ENCODE results near the gene NPIPB8. TPM values are rescaled to one million over a fixed set of nuclear protein-coding genes. Genes with fewer than 3 reads are reported as not detected.
A peak's percentile ranks its signal among the peaks of the same experiment; 100 is the strongest.
"Not testable (repeated sequence)": the region's sequence is repeated elsewhere in the genome, so short reads cannot be mapped to it uniquely, and the experiment has no call there.

Gene NPIPB8
- total and polyA plus RNA-seq, 9 donors = 0.06 to 1.4 (median 0.57) TPM; not detected in 1

DNA sequence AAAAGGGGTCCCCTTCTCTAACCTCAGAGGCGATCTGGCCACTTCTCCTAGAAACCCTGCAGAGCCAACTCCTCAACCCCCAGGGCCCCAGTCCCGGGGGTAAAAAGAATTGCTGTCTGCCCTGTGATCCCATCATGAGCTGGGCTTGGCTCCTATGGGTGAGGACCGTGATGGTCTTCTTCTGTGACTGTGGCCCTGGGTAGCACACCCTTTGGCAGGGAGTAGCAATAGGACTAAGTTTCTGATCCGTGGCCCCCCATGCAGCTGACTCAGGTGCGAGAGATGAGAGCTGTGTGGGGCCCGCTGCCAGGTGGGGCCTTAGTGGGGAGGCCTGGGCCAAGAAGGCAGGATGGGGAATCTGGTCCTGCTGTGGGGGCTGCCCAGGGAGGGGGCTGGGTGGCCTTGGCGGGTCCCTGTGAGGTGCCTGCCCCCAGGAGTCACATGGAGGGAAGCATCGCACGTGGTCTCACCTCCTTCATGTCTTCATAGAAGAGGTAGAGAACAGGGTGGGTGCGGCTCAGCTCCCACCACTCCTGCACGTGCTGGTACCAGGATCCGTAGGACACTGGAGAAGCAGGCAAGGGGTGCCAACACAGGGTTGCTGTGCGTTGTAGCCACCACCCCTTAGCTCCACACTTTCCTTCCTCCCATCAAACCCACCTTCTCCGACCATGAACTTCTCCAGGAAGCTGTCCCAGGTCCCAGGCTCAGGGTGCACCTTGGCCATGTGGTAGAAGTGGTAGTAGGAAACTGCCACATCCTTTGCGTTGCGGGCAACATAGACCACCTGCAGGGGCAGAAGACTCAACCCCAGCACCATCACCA, 31.4 kb upstream of the NPIPB8 start:
- H3K9me3 ChIP-seq (replicated peaks; ENCODE audit: control insufficient read depth, low read depth, low read length) = no peaks in the 10 kb centered on the region
- H3K27me3 ChIP-seq (ENCODE audit: control insufficient read depth, insufficient read depth, low read length) = no peaks in the 10 kb centered on the region
- H3K36me3 ChIP-seq (ENCODE audit: control insufficient read depth, insufficient read depth, low read length) = no peaks in the 10 kb centered on the region
- H3K4me1 ChIP-seq (ENCODE audit: control insufficient read depth, insufficient read depth, low read length) = peaks cover 15% of the 10 kb centered on the region
- no peak overlapping the region for H3K27ac ChIP-seq (ENCODE audit: low read length)
- DNase-seq = no peak
- 65% methylated on average over 5 of the region's 16 CpGs for WGBS (ENCODE audit: insufficient coverage)
- H3K4me3 ChIP-seq (ENCODE audit: low read length) = no peak overlapping the region

DNA sequence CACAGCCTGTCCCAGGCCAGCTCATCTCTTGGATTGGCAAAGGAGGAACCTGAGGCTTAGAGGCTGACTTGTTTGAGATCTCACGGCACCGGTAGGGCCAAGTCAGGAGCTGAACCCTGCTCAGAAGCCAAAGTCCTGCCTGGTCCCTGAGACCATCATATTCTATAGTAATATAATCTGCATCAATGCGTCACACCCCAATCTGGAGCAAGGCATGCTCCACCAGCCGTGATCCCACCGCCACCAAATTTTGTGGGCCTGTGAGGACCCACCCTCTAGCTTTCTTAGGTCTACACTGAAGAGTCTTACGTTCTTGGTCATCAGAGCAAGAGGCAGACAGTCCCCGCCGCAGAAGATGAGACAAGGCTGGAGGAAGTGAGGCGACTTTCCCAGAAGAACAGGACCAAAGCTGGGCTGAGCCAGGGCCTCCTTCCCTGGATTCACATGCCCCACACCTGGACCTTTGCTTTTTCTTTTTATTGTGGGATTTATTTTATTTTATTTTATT, 30.7 kb upstream of the NPIPB8 start:
- Histone ChIP-seq H3K9me3 (replicated peaks; ENCODE audit: control insufficient read depth, low read depth, low read length) (no peaks in the 10 kb centered on the region), H3K27ac (ENCODE audit: low read length) (no peak overlapping the region), H3K4me3 (ENCODE audit: low read length) (no peak overlapping the region), H3K4me1 (ENCODE audit: control insufficient read depth, insufficient read depth, low read length) (peaks cover 15% of the 10 kb centered on the region), H3K36me3 (ENCODE audit: control insufficient read depth, insufficient read depth, low read length) (no peaks in the 10 kb centered on the region), H3K27me3 (ENCODE audit: control insufficient read depth, insufficient read depth, low read length) (no peaks in the 10 kb centered on the region)
- DNase-seq = no peak
- 98% methylated on average over 6 of the region's 9 CpGs for WGBS (ENCODE audit: insufficient coverage)

DNA sequence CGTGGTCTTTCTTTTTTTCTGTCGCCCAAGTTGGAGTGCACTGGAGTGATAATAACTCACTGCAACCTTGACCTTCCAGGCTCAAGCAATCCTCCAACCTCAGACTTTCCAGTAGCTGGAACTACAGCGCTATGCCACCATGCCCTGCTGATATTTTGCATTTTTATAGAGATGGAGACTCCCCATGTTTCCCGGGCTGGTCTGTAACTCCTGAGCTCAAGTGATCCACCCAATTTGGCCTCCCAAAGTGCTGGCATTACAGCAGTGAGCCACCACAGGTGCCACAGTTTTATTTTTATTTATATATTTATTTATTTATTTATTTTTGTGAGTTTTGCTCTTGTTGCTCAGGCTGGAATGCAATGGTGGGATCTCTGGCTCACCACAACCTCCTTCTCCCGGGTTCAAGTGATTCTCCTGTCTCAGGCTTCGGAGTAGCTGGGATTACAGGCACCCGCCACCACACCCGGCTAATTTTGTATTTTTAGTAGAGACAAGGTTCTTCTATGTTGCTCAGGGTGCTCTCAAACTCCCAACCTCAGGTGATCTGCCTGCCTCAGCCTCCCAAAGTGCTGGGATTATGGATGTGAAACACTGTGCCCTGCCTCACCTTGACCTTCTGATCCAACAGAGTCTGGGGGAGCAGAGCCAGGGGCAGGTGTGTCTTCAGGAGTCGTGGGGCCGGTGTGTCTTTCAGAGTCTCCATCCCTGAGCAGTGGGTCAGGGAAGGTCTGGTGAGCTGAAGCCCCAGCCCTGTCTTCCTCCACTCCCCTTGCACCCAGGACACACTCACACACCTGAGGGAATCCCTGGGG, 30.0 kb upstream of the NPIPB8 start:
- not testable (repeated sequence) for DNase-seq; H3K27ac ChIP-seq (ENCODE audit: low read length); H3K36me3 ChIP-seq (ENCODE audit: control insufficient read depth, insufficient read depth, low read length); H3K27me3 ChIP-seq (ENCODE audit: control insufficient read depth, insufficient read depth, low read length); H3K4me3 ChIP-seq (ENCODE audit: low read length); H3K9me3 ChIP-seq (replicated peaks; ENCODE audit: control insufficient read depth, low read depth, low read length)
- WGBS (ENCODE audit: insufficient coverage) = no CpG with 5 or more reads among the region's 10 CpGs
- peaks cover 15% of the 10 kb centered on the region for H3K4me1 ChIP-seq (ENCODE audit: control insufficient read depth, insufficient read depth, low read length)

DNA sequence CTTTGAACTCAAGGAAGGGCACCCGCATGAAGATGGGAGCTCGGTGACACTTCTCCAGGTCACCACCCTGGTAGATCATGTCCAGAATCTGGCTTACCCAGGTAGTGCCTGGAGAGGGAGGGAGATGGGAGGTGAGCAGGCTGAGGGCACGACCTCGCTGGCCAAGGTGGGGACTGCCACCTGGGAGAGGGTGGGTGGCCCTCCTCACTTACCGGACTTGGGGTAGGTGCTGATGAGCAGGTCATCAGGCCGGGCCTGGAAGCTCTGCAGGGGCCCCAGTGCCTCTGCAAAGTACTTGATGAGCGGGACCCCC, 29.4 kb upstream of the NPIPB8 start:
- not testable (repeated sequence) for DNase-seq; H3K36me3 ChIP-seq (ENCODE audit: control insufficient read depth, insufficient read depth, low read length); H3K4me3 ChIP-seq (ENCODE audit: low read length); H3K9me3 ChIP-seq (replicated peaks; ENCODE audit: control insufficient read depth, low read depth, low read length); H3K27ac ChIP-seq (ENCODE audit: low read length); H3K27me3 ChIP-seq (ENCODE audit: control insufficient read depth, insufficient read depth, low read length)
- peaks cover 15% of the 10 kb centered on the region for H3K4me1 ChIP-seq (ENCODE audit: control insufficient read depth, insufficient read depth, low read length)
- no CpG with 5 or more reads among the region's 7 CpGs for WGBS (ENCODE audit: insufficient coverage)

DNA sequence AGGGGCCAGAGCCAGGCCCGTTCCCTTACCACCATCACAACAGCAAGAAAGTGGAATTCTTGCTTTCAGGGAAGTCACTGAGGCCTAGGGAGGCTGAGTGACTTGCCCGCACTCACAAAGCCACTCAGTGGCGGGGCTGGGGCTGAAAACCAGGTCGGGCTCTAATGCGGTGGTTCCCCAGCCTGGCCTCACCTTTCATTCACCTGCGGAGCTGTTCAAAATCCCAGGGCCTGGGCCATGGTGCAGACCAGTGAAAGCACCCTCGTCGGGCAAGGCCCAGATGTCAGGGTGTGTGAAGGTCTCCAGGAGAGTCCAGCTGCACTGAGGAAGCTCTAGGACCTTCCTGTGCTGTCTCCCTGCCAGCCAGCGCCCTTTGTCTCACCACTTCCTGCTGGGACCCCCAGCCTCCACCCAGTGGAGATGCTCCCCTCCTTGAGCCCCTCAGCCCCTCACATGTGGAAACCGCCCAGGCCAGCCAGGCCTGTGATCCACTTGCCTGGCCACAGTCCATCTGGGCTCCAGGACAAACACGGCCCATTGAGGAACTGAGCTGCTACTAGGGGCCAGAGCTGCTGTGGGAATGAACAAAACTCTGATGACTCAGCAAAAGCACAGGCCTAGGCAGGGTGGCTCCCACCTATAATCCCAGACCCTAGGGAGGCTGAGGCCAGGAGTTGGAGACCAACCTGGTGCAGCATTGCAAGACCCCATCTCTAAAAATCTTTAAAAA, 28.8 kb upstream of the NPIPB8 start:
- not testable (repeated sequence) for H3K4me3 ChIP-seq (ENCODE audit: low read length); H3K27ac ChIP-seq (ENCODE audit: low read length); H3K27me3 ChIP-seq (ENCODE audit: control insufficient read depth, insufficient read depth, low read length); H3K36me3 ChIP-seq (ENCODE audit: control insufficient read depth, insufficient read depth, low read length); H3K9me3 ChIP-seq (replicated peaks; ENCODE audit: control insufficient read depth, low read depth, low read length)
- peaks cover 15% of the 10 kb centered on the region for H3K4me1 ChIP-seq (ENCODE audit: control insufficient read depth, insufficient read depth, low read length)
- WGBS (ENCODE audit: insufficient coverage) = 63% methylated on average over 3 of the region's 11 CpGs
- peak; percentile 66 for DNase-seq

DNA sequence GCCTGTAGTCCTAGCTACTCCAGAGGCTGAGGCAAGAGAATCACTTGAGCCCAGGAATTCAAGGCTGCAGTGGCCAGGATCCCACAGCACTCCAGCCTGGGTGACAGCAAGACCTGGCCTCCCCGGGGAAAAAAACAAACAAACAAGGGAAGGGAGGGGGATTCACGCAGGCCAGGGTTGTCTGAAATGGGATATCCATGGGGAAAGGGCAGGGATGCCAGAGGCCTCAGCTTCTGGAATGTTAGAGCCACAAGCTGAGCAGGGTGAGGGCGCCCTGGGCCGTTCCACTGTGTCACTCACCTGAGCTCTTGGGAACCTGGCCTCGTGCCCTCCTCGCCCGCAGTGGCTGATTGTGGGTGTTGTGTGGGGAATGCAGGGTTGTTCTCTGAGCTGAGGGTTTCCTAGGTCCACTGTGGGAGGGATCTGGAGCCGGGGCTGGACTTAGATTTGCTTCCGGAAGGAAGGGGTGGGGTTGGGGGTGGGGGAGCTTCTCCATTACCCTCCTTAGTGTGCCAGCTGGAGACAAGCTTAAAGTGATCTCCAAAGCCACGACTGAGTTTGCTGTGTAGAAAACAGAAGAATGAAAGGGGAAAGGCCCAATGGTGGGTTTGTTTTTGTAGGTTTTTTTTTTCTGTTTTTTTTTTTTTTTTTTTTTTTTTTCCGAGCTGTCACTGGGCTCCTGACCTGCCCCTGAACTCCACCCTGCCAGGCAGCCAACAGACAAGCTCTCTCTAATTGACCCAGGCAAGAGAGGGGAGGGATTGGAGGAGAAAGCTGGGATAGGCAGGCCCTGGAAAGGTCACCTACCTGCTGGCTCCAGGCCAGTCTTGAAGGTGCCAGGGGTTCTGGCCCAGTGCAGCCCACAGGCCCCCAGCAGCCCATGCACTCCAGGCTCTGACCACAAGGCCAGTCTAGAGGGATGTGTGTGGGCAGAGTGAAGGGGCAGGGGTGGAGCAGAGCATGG, 28.0 kb upstream of the NPIPB8 start, which contains the start of gene SULT1A1:
TSS of gene SULT1A1 (minus strand) at position 414 of the 964 bp plus-strand sequence. CDS start 1,189 bp downstream, outside the sequence.
- no peak within 1 kb of the TSS for H3K27ac ChIP-seq (ENCODE audit: low read length)
- WGBS (ENCODE audit: insufficient coverage) = 41% methylated on average over 7 of the region's 11 CpGs
- no peaks in the 10 kb centered on the region for H3K27me3 ChIP-seq (ENCODE audit: control insufficient read depth, insufficient read depth, low read length)
- H3K4me1 ChIP-seq (ENCODE audit: control insufficient read depth, insufficient read depth, low read length) = peaks cover 15% of the 10 kb centered on the region
- no peaks in the 10 kb centered on the region for H3K36me3 ChIP-seq (ENCODE audit: control insufficient read depth, insufficient read depth, low read length)
- no peaks in the 10 kb centered on the region for H3K9me3 ChIP-seq (replicated peaks; ENCODE audit: control insufficient read depth, low read depth, low read length)
- H3K4me3 ChIP-seq (ENCODE audit: low read length) = peak within 1 kb of the TSS; percentile 19
- DNase-seq = peak; percentile 81

DNA sequence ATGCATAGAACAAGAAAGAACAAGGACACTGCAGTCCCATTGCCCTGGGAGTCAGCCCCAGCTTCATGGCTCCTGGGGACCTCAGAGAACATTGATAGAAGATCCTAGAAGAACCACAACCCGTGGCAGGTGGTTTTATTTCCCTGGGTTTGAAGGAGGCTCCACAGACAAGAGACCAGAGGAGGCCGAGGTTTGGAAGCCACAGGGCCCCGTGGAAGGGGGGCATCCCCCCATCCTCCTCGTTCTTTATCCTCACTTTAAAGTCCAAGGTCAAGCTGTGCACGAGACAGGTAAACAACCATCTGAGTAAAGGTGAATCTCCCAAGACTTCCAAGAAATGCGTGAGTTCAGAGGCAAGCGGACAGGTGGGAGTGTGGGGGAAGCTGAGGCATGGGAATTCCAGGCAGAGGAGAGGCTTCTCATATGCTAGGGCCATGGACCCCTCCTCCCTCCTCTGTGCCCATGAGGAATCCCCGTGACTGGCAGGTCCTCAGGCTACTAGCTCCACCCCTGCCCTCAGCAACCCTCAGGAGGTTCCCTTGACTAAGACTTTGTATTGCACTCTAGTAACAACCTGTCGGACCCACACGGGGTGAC, 27.2 kb upstream of the NPIPB8 start:
- Histone ChIP-seq H3K9me3 (replicated peaks; ENCODE audit: control insufficient read depth, low read depth, low read length) (no peaks in the 10 kb centered on the region), H3K4me1 (ENCODE audit: control insufficient read depth, insufficient read depth, low read length) (peaks cover 15% of the 10 kb centered on the region), H3K36me3 (ENCODE audit: control insufficient read depth, insufficient read depth, low read length) (no peaks in the 10 kb centered on the region), H3K27ac (ENCODE audit: low read length) (no peak overlapping the region), H3K27me3 (ENCODE audit: control insufficient read depth, insufficient read depth, low read length) (no peaks in the 10 kb centered on the region), H3K4me3 (ENCODE audit: low read length) (no peak overlapping the region)
- 57% methylated on average over 3 of the region's 10 CpGs for WGBS (ENCODE audit: insufficient coverage)
- no peak for DNase-seq

DNA sequence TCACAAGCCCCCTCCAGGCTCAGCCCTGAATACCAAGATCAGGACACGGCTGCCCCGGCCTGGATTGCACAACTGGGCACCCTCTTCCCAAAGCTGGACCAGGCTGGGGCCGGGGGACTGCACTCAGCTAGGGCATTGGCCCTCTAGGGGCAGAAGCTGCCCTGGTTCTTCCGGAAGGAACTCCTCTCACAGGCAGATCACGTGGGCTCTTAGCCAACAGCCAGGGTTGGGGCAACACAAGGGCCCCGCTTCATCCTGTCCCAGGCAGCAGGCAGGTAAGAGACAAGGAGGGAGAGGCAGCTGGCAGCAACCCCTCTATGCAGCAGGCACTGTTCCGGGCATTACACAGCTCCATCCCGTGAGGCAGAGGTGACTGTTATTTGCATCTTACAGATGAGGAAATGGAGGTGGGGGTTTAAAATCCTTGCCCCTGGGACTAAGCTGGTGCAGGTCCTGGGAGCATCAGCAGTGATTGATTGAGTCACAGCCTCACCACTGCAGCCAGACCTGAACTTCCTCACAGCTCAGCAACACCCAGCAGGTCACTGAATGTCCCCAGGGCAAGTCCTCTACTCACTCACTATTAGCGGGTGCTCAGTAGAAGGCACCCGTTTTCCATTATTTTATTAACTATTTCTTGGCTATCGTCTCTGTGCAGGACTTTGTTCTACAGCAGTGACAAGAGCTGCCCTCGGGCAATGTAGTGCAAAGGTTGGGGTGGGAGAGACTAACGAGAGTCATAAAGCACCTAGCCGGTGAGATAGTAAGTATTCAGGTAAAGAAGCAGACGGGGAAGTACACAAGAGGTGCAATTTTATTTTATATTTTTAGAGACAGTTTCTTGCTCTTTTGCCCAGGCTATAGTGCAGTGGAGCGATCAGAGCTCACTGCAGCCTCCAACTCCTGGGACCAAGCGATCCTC, 25.2 kb upstream of the NPIPB8 start:
- H3K4me1 ChIP-seq (ENCODE audit: control insufficient read depth, insufficient read depth, low read length) = peaks cover 15% of the 10 kb centered on the region
- DNase-seq; H3K27ac ChIP-seq (ENCODE audit: low read length); H3K27me3 ChIP-seq (ENCODE audit: control insufficient read depth, insufficient read depth, low read length); H3K9me3 ChIP-seq (replicated peaks; ENCODE audit: control insufficient read depth, low read depth, low read length); H3K4me3 ChIP-seq (ENCODE audit: low read length); H3K36me3 ChIP-seq (ENCODE audit: control insufficient read depth, insufficient read depth, low read length): not testable (repeated sequence)
- WGBS (ENCODE audit: insufficient coverage) = no CpG with 5 or more reads among the region's 17 CpGs
